H1 (cell line): ENCODE data around the gene TOR1A. TPM values are rescaled to one million over a fixed set of nuclear protein-coding genes. Genes with fewer than 3 reads are reported as not detected.

ENCODE experiments used
- CTCF ChIA-PET: fragments of 300-600 bp; sonication (Branson Sonifier 250); formaldehyde crosslinking; loops from one replicate; lab custom pipeline; 2021; ENCODE audit not compliant: partially characterized antibody; lab: Charles Lee
- POLR2A ChIA-PET: fragments of 300-600 bp; sonication (Branson Sonifier 250); formaldehyde crosslinking; loops from one replicate; lab custom pipeline; 2021; ENCODE audit warnings: inconsistent platforms; ENCODE audit not compliant: partially characterized antibody; lab: Charles Lee
- DNase-seq, 2 experiments: peaks; one replicate each; pipeline versions ENCODE4 v3.0.0 to v3.0.0-alpha.2; 2010 to 2022; ENCODE audit warnings: low spot score in 2 of 2, low read depth in 1 of 2, mixed read lengths in 1 of 2
- FAIRE-seq: peaks from 2 replicates; lab custom pipeline; 2011; peaks lifted over from hg19 to GRCh38; lab: Jason Lieb, UNC
- H2AFZ ChIP-seq: 2 replicates; pipeline ENCODE4 v1.8.1; 2012; ENCODE audit warnings: low read length, inconsistent platforms
- H2AK5ac ChIP-seq: 2 replicates; pipeline ENCODE4 v1.6.1; 2013; ENCODE audit warnings: low read depth, low read length
- H2BK120ac ChIP-seq: replicated peaks from 2 replicates; pipeline ENCODE3; 2013; ENCODE audit warnings: low read depth, low read length, inconsistent platforms
- H2BK12ac ChIP-seq: 2 replicates; pipeline ENCODE4 v1.6.1; 2013; ENCODE audit warnings: low read depth, low read length
- H2BK15ac ChIP-seq: 2 replicates; pipeline ENCODE4 v1.6.1; 2013; ENCODE audit warnings: low read length
- H2BK20ac ChIP-seq: 2 replicates; pipeline ENCODE4 v1.6.1; 2013; ENCODE audit warnings: low read length
- H2BK5ac ChIP-seq: 2 replicates; pipeline ENCODE4 v1.6.1; 2013; ENCODE audit warnings: low read depth, low read length
- H3K14ac ChIP-seq: 2 replicates; pipeline ENCODE4 v1.6.1; 2013; ENCODE audit warnings: inconsistent platforms; ENCODE audit not compliant: insufficient read length
- H3K18ac ChIP-seq: 2 replicates; pipeline ENCODE4 v1.6.1; 2013; ENCODE audit warnings: low read length; ENCODE audit errors: extremely low read depth
- H3K23ac ChIP-seq: 2 replicates; pipeline ENCODE4 v1.6.1; 2013; ENCODE audit warnings: inconsistent platforms; ENCODE audit not compliant: insufficient read length
- H3K23me2 ChIP-seq: 2 replicates; pipeline ENCODE4 v1.6.1; 2013; ENCODE audit warnings: low read depth, low read length
- H3K27ac ChIP-seq: 2 replicates; pipeline ENCODE4 v1.6.1; 2011; ENCODE audit warnings: low read depth, low read length, inconsistent platforms
- H3K27me3 ChIP-seq, 4 experiments: replicated peaks in 1 of 4; 1 replicate in 1 of 4; 2 replicates in 3 of 4; pipeline versions ENCODE4 v1.6.1 to v1.8.1; 2011 to 2013; ENCODE audit warnings: low read length in 3 of 4, mild to moderate bottlenecking in 3 of 4, inconsistent platforms in 2 of 4, mixed read lengths in 2 of 4, moderate library complexity in 1 of 4; ENCODE audit not compliant: control insufficient read depth in 3 of 4, insufficient read depth in 3 of 4; ENCODE audit errors: extremely low read depth in 1 of 4
- H3K36me3 ChIP-seq, 4 experiments: 2 replicates each; pipeline versions ENCODE4 v1.6.1 to v1.8.1; 2011 to 2013; ENCODE audit warnings: mild to moderate bottlenecking in 4 of 4, low read length in 3 of 4, moderate library complexity in 2 of 4, control low read depth in 1 of 4, inconsistent platforms in 1 of 4; ENCODE audit not compliant: insufficient read depth in 4 of 4, control insufficient read depth in 2 of 4
- H3K4ac ChIP-seq: replicated peaks from 2 replicates; pipeline ENCODE3; 2013; ENCODE audit warnings: low read length, low read depth, mixed read lengths, inconsistent platforms; ENCODE audit not compliant: insufficient read length
- H3K4me1 ChIP-seq, 4 experiments: replicated peaks in 1 of 4; 1 replicate in 1 of 4; 2 replicates in 3 of 4; pipeline versions ENCODE4 v1.6.1 to v1.8.1; 2011 to 2013; ENCODE audit warnings: low read length in 3 of 4, inconsistent platforms in 2 of 4, mixed read lengths in 1 of 4; ENCODE audit not compliant: insufficient read depth in 4 of 4, control insufficient read depth in 3 of 4
- H3K4me2 ChIP-seq, 2 experiments: 2 replicates each; pipeline versions ENCODE4 v1.6.1 to v1.8.1; 2011 to 2013; ENCODE audit warnings: low read depth in 2 of 2, low read length in 2 of 2, control low read depth in 1 of 2, inconsistent platforms in 1 of 2, mild to moderate bottlenecking in 1 of 2; ENCODE audit not compliant: insufficient read depth in 1 of 2
- H3K4me3 ChIP-seq, 4 experiments: fragments of 200-600, 300-600 bp in 1 of 4; sonication (generic), shearing (Covaris generic), sonication (Bioruptor Twin) in 1 of 4; 2 replicates each; pipeline versions ENCODE4 v1.5.1 to v1.8.1; 2011 to 2016; ENCODE audit warnings: low read length in 4 of 4, low read depth in 3 of 4, control low read depth in 2 of 4, inconsistent platforms in 2 of 4, mild to moderate bottlenecking in 2 of 4, mixed read lengths in 1 of 4, moderate library complexity in 1 of 4; ENCODE audit not compliant: insufficient read depth in 2 of 4; ENCODE audit errors: extremely low read depth in 1 of 4
- H3K56ac ChIP-seq: replicated peaks from 2 replicates; pipeline ENCODE3; 2013; ENCODE audit warnings: low read depth, mild to moderate bottlenecking, mixed read lengths, low read length, inconsistent platforms; ENCODE audit not compliant: insufficient read length
- H3K79me1 ChIP-seq: 2 replicates; pipeline ENCODE4 v1.6.1; 2013; ENCODE audit warnings: low read depth, low read length, control low read depth
- H3K79me2 ChIP-seq, 2 experiments: 2 replicates each; pipeline versions ENCODE4 v1.6.1 to v1.8.1; 2012 to 2013; ENCODE audit warnings: low read length in 2 of 2, mild to moderate bottlenecking in 2 of 2, inconsistent platforms in 1 of 2; ENCODE audit not compliant: insufficient read depth in 2 of 2, control insufficient read depth in 1 of 2
- H3K9ac ChIP-seq, 4 experiments: replicated peaks in 1 of 4; 1 replicate in 1 of 4; 2 replicates in 3 of 4; pipeline versions ENCODE4 v1.6.1 to v1.8.1; 2011 to 2013; ENCODE audit warnings: low read depth in 3 of 4, low read length in 3 of 4, control low read depth in 2 of 4, mild to moderate bottlenecking in 2 of 4, moderate library complexity in 2 of 4, inconsistent platforms in 1 of 4; ENCODE audit errors: extremely low read depth in 1 of 4
- H3K9me3 ChIP-seq, 2 experiments: 2 replicates each; pipeline versions ENCODE4 v1.6.1 to v1.8.1; 2012 to 2013; ENCODE audit warnings: mild to moderate bottlenecking in 2 of 2, moderate library complexity in 2 of 2, control low read depth in 1 of 2, inconsistent platforms in 1 of 2, low read depth in 1 of 2, low read length in 1 of 2, mixed read lengths in 1 of 2; ENCODE audit not compliant: insufficient read depth in 2 of 2
- H4K20me1 ChIP-seq, 2 experiments: replicated peaks in 1 of 2; 2 replicates each; pipeline versions ENCODE3 to v1.8.1; 2011 to 2013; ENCODE audit warnings: inconsistent platforms in 2 of 2, low read length in 2 of 2, mild to moderate bottlenecking in 1 of 2; ENCODE audit not compliant: insufficient read depth in 2 of 2, control insufficient read depth in 1 of 2
- H4K5ac ChIP-seq: 2 replicates; pipeline ENCODE4 v1.6.1; 2013; ENCODE audit warnings: low read length, low read depth, mixed read lengths, inconsistent platforms; ENCODE audit not compliant: insufficient read length
- H4K8ac ChIP-seq: 2 replicates; pipeline ENCODE4 v1.8.0; 2013; ENCODE audit warnings: mild to moderate bottlenecking, moderate library complexity, low read length, inconsistent platforms; ENCODE audit not compliant: insufficient read depth; ENCODE audit errors: extremely low read depth
- H4K91ac ChIP-seq: replicated peaks from 2 replicates; pipeline ENCODE3; 2013; ENCODE audit warnings: low read length, mixed read lengths, inconsistent platforms; ENCODE audit not compliant: insufficient read length
- CHD1 ChIP-seq: IDR thresholded peaks from 2 replicates; pipeline ENCODE4 v1.6.1; 2012; ENCODE audit warnings: low read depth, low read length, improper control_type of control experiment
- CTCF ChIP-seq, 3 experiments: IDR thresholded peaks; 1 replicate in 2 of 3; 2 replicates in 1 of 3; pipeline versions ENCODE4 v1.5.1 to v1.6.1; 2011; ENCODE audit warnings: low read length in 3 of 3, mild to moderate bottlenecking in 3 of 3, inconsistent platforms in 2 of 3, low read depth in 1 of 3, moderate library complexity in 1 of 3; ENCODE audit not compliant: insufficient read depth in 1 of 3; ENCODE audit errors: control extremely low read depth in 1 of 3
- EGR1 ChIP-seq: IDR thresholded peaks from 2 replicates; pipeline ENCODE4 v1.6.1; 2011; ENCODE audit warnings: low read depth, low read length, borderline replicate concordance
- GABPA ChIP-seq: IDR thresholded peaks from 2 replicates; pipeline ENCODE4 v1.6.1; 2011; ENCODE audit warnings: mild to moderate bottlenecking, low read length, moderate library complexity, borderline replicate concordance; ENCODE audit not compliant: insufficient read depth
- HDAC2 ChIP-seq, 2 experiments: fragments of 300-600 bp in 1 of 2; sonication (generic) in 1 of 2; IDR thresholded peaks; 2 replicates each; pipeline ENCODE4 v1.6.1; 2011 to 2012; ENCODE audit warnings: low read depth in 2 of 2, low read length in 2 of 2, mild to moderate bottlenecking in 2 of 2, moderate library complexity in 2 of 2, borderline replicate concordance in 1 of 2, inconsistent platforms in 1 of 2
- KDM1A ChIP-seq: fragments of 200-600, 300-600 bp; sonication (generic); IDR thresholded peaks from 2 replicates; pipeline ENCODE4 v1.7.1; 2016; ENCODE audit warnings: mild to moderate bottlenecking, low read length, borderline replicate concordance
- POLR2AphosphoS5 ChIP-seq: IDR thresholded peaks from 2 replicates; pipeline ENCODE4 v1.6.1; 2011; ENCODE audit warnings: low read depth, low read length
- RBBP5 ChIP-seq: IDR thresholded peaks from 2 replicates; pipeline ENCODE4 v1.7.1; 2012; ENCODE audit warnings: low read depth, mild to moderate bottlenecking, inconsistent platforms, low read length, moderate library complexity, borderline replicate concordance
- RXRA ChIP-seq: IDR thresholded peaks from 2 replicates; pipeline ENCODE4 v1.6.1; 2011; ENCODE audit warnings: low read depth, mild to moderate bottlenecking, low read length, moderate library complexity; ENCODE audit not compliant: insufficient read depth
- SAP30 ChIP-seq: fragments of 300-600 bp; sonication (generic); IDR thresholded peaks from 2 replicates; pipeline ENCODE4 v1.7.1; 2012; ENCODE audit warnings: low read length, moderate library complexity, mild to moderate bottlenecking, inconsistent platforms; ENCODE audit not compliant: insufficient read depth, insufficient replicate concordance
- WGBS, 2 experiments: shearing (Covaris generic) in 1 of 2; methylation state at CpG; one replicate each; pipeline versions ENCODE4 v1.1.6 to v1.1.7; 2013 to 2015; ENCODE audit warnings: low lambda C conversion rate in 2 of 2, mixed read lengths in 2 of 2, inconsistent platforms in 1 of 2, low coverage in 1 of 2, missing lambda C conversion rate in 1 of 2; ENCODE audit not compliant: insufficient replicate concordance in 2 of 2, insufficient coverage in 1 of 2, insufficient read length in 1 of 2; ENCODE audit errors: extremely low coverage in 1 of 2, missing lambda C conversion rate in 1 of 2; 5-methylcytosine and 5-hydroxymethylcytosine counted together
- polyA plus RNA-seq, 7 experiments: library from polyadenylated mRNA; depleted of rRNA in 3 of 7; stranded (reverse) in 5 of 7; unstranded in 2 of 7; fragments of >200 nt in 5 of 7; fragments of 200-250 nt in 2 of 7; gene quantifications; 1 replicate in 5 of 7; 2 replicates in 1 of 7; 4 replicates in 1 of 7; pipeline versions ENCODE4 v1.2.1 to v1.2.3, GENCODE V29; 2011 to 2013; ENCODE audit warnings: missing spikeins in 2 of 7, mixed read lengths in 2 of 7
- total RNA-seq: library from RNA; stranded (reverse); fragmentation: NEBNext Ultra II Directional; extraction: Animal tissue kit (Norgen Biotek cat#: 25700); gene quantifications from 2 replicates; pipeline ENCODE4 v1.2.1, GENCODE V29; 2021
- TF ChIP-seq, protein P1 (sequence below): IDR thresholded peaks from 2 replicates; pipeline ENCODE4 v1.6.1; 2012; ENCODE audit warnings: inconsistent platforms

The TOR1A gene
- total and polyA plus RNA-seq, 2 of the 8 experiments (the other 6 are each of a cell fraction or from before 2014, with no cell fraction given): 37.6 to 46.7 TPM

GRCh38 chr9:129813661-129814060 lies 10.3 kb downstream of the TOR1A start:
- Histone ChIP-seq H3K4ac (no peak overlapping the region), H3K79me1 (no peaks in the 10 kb centered on the region; the same call in 1 of the 2 replicates), H3K4me3 (no peak overlapping the region), H4K5ac (no peak overlapping the region), H3K27ac (no peak overlapping the region), H3K36me3 (peaks cover 10 to 50% (median 24%) of the 10 kb centered on the region in 4 experiments), H2BK15ac (no peak overlapping the region), H3K9me3 (no peaks in the 10 kb centered on the region), H4K8ac (no peak overlapping the region), H3K4me2 (no peak overlapping the region), H4K91ac (no peak overlapping the region), H2BK120ac (no peak overlapping the region), H3K23ac (no peak overlapping the region), H2BK20ac (no peak overlapping the region), H2AFZ (no peak overlapping the region), H3K23me2 (no peaks in the 10 kb centered on the region), H3K14ac (no peak overlapping the region), H4K20me1 (peaks cover 3 to 19% of the 10 kb centered on the region in 2 experiments), H3K4me1 (no peaks in the 10 kb centered on the region; a peak in 1 of 7 replicates), H2BK12ac (no peak overlapping the region), H3K27me3 (no peaks in the 10 kb centered on the region), H3K18ac (no peak overlapping the region), H3K56ac (no peak overlapping the region), H3K9ac (no peak overlapping the region), H2AK5ac (no peak overlapping the region), H3K79me2 (no peaks in the 10 kb centered on the region), H2BK5ac (no peak overlapping the region)
- ChIA-PET POLR2A (interaction anchor here (1.0 to 3.7 kb wide), 2 partner anchors 9 to 10 kb away, joined by 3 to 20 read pairs; partner anchors contain the start of gene TOR1B), CTCF (no interaction called here)
- 96% methylated on average over 9 of the region's 9 CpGs; no CpG with 5 or more reads in 1 of the 2 experiments for WGBS, 2 experiments
- FAIRE-seq (no peak), DNase-seq (no peak)
- no peak for TF ChIP-seq SAP30
- TF ChIP-seq RBBP5: no peak
- TF ChIP-seq CHD1: no peak
- no peak for TF ChIP-seq KDM1A
- TF ChIP-seq EGR1: no peak
- TF ChIP-seq, protein P1, sequence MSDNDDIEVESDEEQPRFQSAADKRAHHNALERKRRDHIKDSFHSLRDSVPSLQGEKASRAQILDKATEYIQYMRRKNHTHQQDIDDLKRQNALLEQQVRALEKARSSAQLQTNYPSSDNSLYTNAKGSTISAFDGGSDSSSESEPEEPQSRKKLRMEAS: no peak
- TF ChIP-seq POLR2AphosphoS5: no peak
- TF ChIP-seq HDAC2 (IDR thresholded peaks at IDR 0.05; ENCODE audit: borderline replicate concordance in 1 of 2, low read depth in 2 of 2, low read length in 2 of 2): no peak
- TF ChIP-seq RXRA: no peak
- no peak for TF ChIP-seq GABPA
- TF ChIP-seq CTCF (IDR thresholded peaks at IDR 0.05; ENCODE audit: control extremely low read depth in 1 of 3, insufficient read depth in 1 of 3, low read depth in 1 of 3, low read length in 3 of 3): no peak
